HCT116 (cell line): Measurements from ENCODE around the gene KIAA0825. TPM values are rescaled to one million over a fixed set of nuclear protein-coding genes. Genes with fewer than 3 reads are reported as not detected.

Experiments used
- ATAC-seq: fragments of 200-7000 bp; cut with Tn5 transposase; 2 replicates; pipeline ENCODE4 v1.9.1; 2020; ENCODE audit warnings: mild to moderate bottlenecking, moderate library complexity
- BruUV-seq: library from RNA; stranded (reverse); fragments of 400-500 nt; replicated peaks from 2 replicates; lab custom pipeline; 2021; lab: Mats Ljungman, UMichigan
- CTCF ChIA-PET: fragments of 300-600 bp; sonication (Branson Sonifier 250); formaldehyde crosslinking; loops from one replicate; lab custom pipeline; 2021; ENCODE audit warnings: antibody characterized with exemption; lab: Charles Lee
- POLR2A ChIA-PET: fragments of 300-600, 350-600 bp; sonication (Branson Sonifier 250); formaldehyde crosslinking; loops from one replicate; lab custom pipeline; 2021; ENCODE audit warnings: antibody characterized with exemption; lab: Charles Lee
- RAD21 ChIA-PET, 2 experiments: fragments of 300-600 bp; sonication (Branson Sonifier 250); formaldehyde crosslinking; loops; one replicate each; lab custom pipeline; 2023; ENCODE audit warnings: low total read pairs in 2 of 2; ENCODE audit not compliant: uncharacterized antibody in 2 of 2, unreplicated experiment in 2 of 2, low non-redundant PET in 1 of 2; lab: Charles Lee
- DNase-seq: peaks from one replicate; pipeline ENCODE4 v3.0.0-alpha.2; 2010; ENCODE audit warnings: low read depth, low spot score
- H2AFZ ChIP-seq: fragments of 200-600 bp; shearing (Covaris generic), sonication (generic); 2 replicates; pipeline ENCODE4 v1.6.1; 2017; ENCODE audit warnings: low read depth, mixed run types, mixed read lengths, antibody characterized with exemption, low read length; ENCODE audit not compliant: poor library complexity, severe bottlenecking
- H3K27ac ChIP-seq: 2 replicates; pipeline ENCODE4 v1.5.1; 2012; ENCODE audit warnings: low read depth, low read length
- H3K27me3 ChIP-seq: fragments of 200-600 bp; sonication (generic); 2 replicates; pipeline ENCODE4 v1.6.1; 2016; ENCODE audit warnings: mixed run types, low read length, mixed read lengths; ENCODE audit not compliant: insufficient read depth
- H3K36me3 ChIP-seq, 2 experiments: fragments of 200-500 bp in 1 of 2; fragments of 200-600 bp in 1 of 2; sonication (Bioruptor generic) in 1 of 2; sonication (generic) in 1 of 2; 2 replicates each; pipeline versions ENCODE4 v1.5.1 to v1.6.1; 2014 to 2016; ENCODE audit warnings: low read length in 2 of 2, inconsistent platforms in 1 of 2, mixed read lengths in 1 of 2, mixed run types in 1 of 2; ENCODE audit not compliant: insufficient read depth in 2 of 2, control insufficient read depth in 1 of 2
- H3K4me1 ChIP-seq, 2 experiments: fragments of 200-600 bp in 1 of 2; sonication (generic) in 1 of 2; 2 replicates each; pipeline versions ENCODE4 v1.5.1 to v1.6.1; 2012 to 2017; ENCODE audit warnings: low read length in 2 of 2, inconsistent platforms in 1 of 2, mild to moderate bottlenecking in 1 of 2, mixed read lengths in 1 of 2, mixed run types in 1 of 2, moderate library complexity in 1 of 2; ENCODE audit not compliant: insufficient read depth in 2 of 2, control insufficient read depth in 1 of 2
- H3K4me2 ChIP-seq: fragments of 200-600 bp; sonication (generic); 2 replicates; pipeline ENCODE4 v1.6.1; 2017; ENCODE audit warnings: mixed run types, low read length, mixed read lengths
- H3K4me3 ChIP-seq, 2 experiments: fragments of 200-600 bp in 1 of 2; sonication (generic) in 1 of 2; replicated peaks in 1 of 2; 2 replicates each; pipeline ENCODE4 v1.5.1; 2011 to 2016; ENCODE audit warnings: low read length in 2 of 2, control low read depth in 1 of 2, low read depth in 1 of 2, mild to moderate bottlenecking in 1 of 2, mixed read lengths in 1 of 2, mixed run types in 1 of 2
- H3K79me2 ChIP-seq: fragments of 200-600 bp; sonication (generic); 2 replicates; pipeline ENCODE4 v1.6.1; 2017; ENCODE audit warnings: mild to moderate bottlenecking, mixed run types, low read length, moderate library complexity, mixed read lengths; ENCODE audit not compliant: insufficient read depth
- H3K9ac ChIP-seq: fragments of 200-600 bp; sonication (generic); 2 replicates; pipeline ENCODE4 v1.6.1; 2016; ENCODE audit warnings: low read length, mixed read lengths
- H3K9me2 ChIP-seq: fragments of 200-600 bp; sonication (generic), shearing (Covaris generic); 2 replicates; pipeline ENCODE4 v1.6.1; 2017; ENCODE audit warnings: mixed run types, mild to moderate bottlenecking, moderate library complexity; ENCODE audit not compliant: insufficient read depth
- H3K9me3 ChIP-seq, 2 experiments: fragments of 200-500 bp in 1 of 2; fragments of 200-600 bp in 1 of 2; sonication (Bioruptor generic) in 1 of 2; sonication (generic) in 1 of 2; 2 replicates each; pipeline ENCODE4 v1.6.1; 2014 to 2017; ENCODE audit warnings: low read length in 2 of 2, mixed read lengths in 2 of 2, inconsistent platforms in 1 of 2, low read depth in 1 of 2, mild to moderate bottlenecking in 1 of 2, mixed run types in 1 of 2, moderate library complexity in 1 of 2; ENCODE audit not compliant: control insufficient read depth in 1 of 2, insufficient read depth in 1 of 2
- H4K20me1 ChIP-seq: fragments of 200-600 bp; sonication (generic), shearing (Covaris generic); 2 replicates; pipeline ENCODE4 v1.6.1; 2017; ENCODE audit warnings: mixed run types, mild to moderate bottlenecking, moderate library complexity; ENCODE audit not compliant: insufficient read depth
- ATF3 ChIP-seq: IDR thresholded peaks from 2 replicates; pipeline ENCODE4 v1.6.1; 2012
- CBX3 ChIP-seq: IDR thresholded peaks from 2 replicates; pipeline ENCODE4 v1.6.1; 2012; ENCODE audit warnings: low read depth
- CEBPB ChIP-seq: IDR thresholded peaks from 2 replicates; pipeline ENCODE4 v1.6.1; 2012; ENCODE audit warnings: low read depth
- EGR1 ChIP-seq: IDR thresholded peaks from 2 replicates; pipeline ENCODE4 v1.6.1; 2012; ENCODE audit warnings: low read depth
- EZH2 ChIP-seq: fragments of 200-600 bp; sonication (generic); IDR thresholded peaks from 2 replicates; pipeline ENCODE4 v1.6.1; 2017; ENCODE audit warnings: antibody characterized with exemption, mixed run types
- EZH2phosphoT487 ChIP-seq: fragments of 200-600 bp; IDR thresholded peaks from 2 replicates; pipeline ENCODE4 v1.6.1; 2018; ENCODE audit warnings: antibody characterized with exemption, borderline replicate concordance
- JUND ChIP-seq: IDR thresholded peaks from 2 replicates; pipeline ENCODE4 v1.6.1; 2012
- POLR2A ChIP-seq: IDR thresholded peaks from 2 replicates; pipeline ENCODE4 v1.7.0; 2011; ENCODE audit warnings: borderline replicate concordance; ENCODE audit not compliant: insufficient read depth, insufficient read length; ENCODE audit errors: extremely low read depth
- POLR2AphosphoS5 ChIP-seq: IDR thresholded peaks from 2 replicates; pipeline ENCODE4 v1.6.1; 2011; ENCODE audit warnings: mild to moderate bottlenecking, low read depth, low read length, moderate library complexity
- SIN3A ChIP-seq: IDR thresholded peaks from 2 replicates; pipeline ENCODE4 v1.6.1; 2012; ENCODE audit warnings: low read depth
- SP1 ChIP-seq: IDR thresholded peaks from 2 replicates; pipeline ENCODE4 v1.6.1; 2012; ENCODE audit warnings: low read depth
- TCF7L2 ChIP-seq: IDR thresholded peaks from 2 replicates; pipeline ENCODE4 v1.7.0; 2011; ENCODE audit warnings: borderline replicate concordance, inconsistent platforms; ENCODE audit not compliant: insufficient read depth, insufficient read length; ENCODE audit errors: extremely low read depth
- intact Hi-C: fragments of 100-400 bp; cut with micrococcal nuclease; formaldehyde crosslinking; loops from 2 replicates; pipeline ENCODE4 v1.10.0; 2022
- total RNA-seq: library from RNA; stranded (reverse); gene quantifications from one replicate; pipeline ENCODE4 v1.2.1, GENCODE V29; 2021; ENCODE audit not compliant: unreplicated experiment
- TF ChIP-seq, protein P1 (sequence below): IDR thresholded peaks from 2 replicates; pipeline ENCODE4 v1.6.1; 2012
- TF ChIP-seq, protein P2 (sequence below), 3 experiments: fragments of 200-600 bp in 1 of 3; sonication (generic) in 1 of 3; IDR thresholded peaks in 2 of 3; conservative IDR thresholded peaks in 1 of 3; 2 replicates each; pipeline ENCODE4 v1.5.1; 2012 to 2017; ENCODE audit warnings: low read depth in 2 of 3, low read length in 2 of 3, antibody characterized with exemption in 1 of 3, borderline replicate concordance in 1 of 3, control low read depth in 1 of 3, mild to moderate bottlenecking in 1 of 3, mixed read lengths in 1 of 3, mixed run types in 1 of 3, moderate library complexity in 1 of 3; ENCODE audit not compliant: insufficient read depth in 1 of 3
- TF ChIP-seq, protein P3 (sequence below): IDR thresholded peaks from 2 replicates; pipeline ENCODE4 v1.6.1; 2012; ENCODE audit warnings: low read depth

KIAA0825 gene
- total RNA-seq, 1 experiment from 2014 or later: 1.4 TPM

GRCh38 chr5:94276751-94277150 lies 341.7 kb downstream of the KIAA0825 start:
- ChIA-PET POLR2A (no interaction called here), CTCF (no interaction called here), RAD21 (no interaction called here)
- H3K9ac ChIP-seq: no peak overlapping the region
- H3K9me3 ChIP-seq: no peaks in the 10 kb centered on the region
- no TSS peak for BruUV-seq
- DNase-seq (no peak), ATAC-seq (no peak)
- H3K4me3 ChIP-seq: no peak overlapping the region
- H3K4me2 ChIP-seq: no peak overlapping the region
- intact Hi-C loops: no loop called here
- H3K4me1 ChIP-seq: no peaks in the 10 kb centered on the region
- no peaks in the 10 kb centered on the region for H4K20me1 ChIP-seq
- no peak overlapping the region for H3K27ac ChIP-seq
- H3K27me3 ChIP-seq: no peaks in the 10 kb centered on the region
- H3K9me2 ChIP-seq: no peaks in the 10 kb centered on the region
- H3K36me3 ChIP-seq: no peaks in the 10 kb centered on the region
- no peak for TF ChIP-seq POLR2AphosphoS5
- TF ChIP-seq ATF3: no peak
- TF ChIP-seq TCF7L2: no peak
- TF ChIP-seq, protein P1, sequence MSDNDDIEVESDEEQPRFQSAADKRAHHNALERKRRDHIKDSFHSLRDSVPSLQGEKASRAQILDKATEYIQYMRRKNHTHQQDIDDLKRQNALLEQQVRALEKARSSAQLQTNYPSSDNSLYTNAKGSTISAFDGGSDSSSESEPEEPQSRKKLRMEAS: no peak
- no peak for TF ChIP-seq EGR1
- TF ChIP-seq, protein P2, sequence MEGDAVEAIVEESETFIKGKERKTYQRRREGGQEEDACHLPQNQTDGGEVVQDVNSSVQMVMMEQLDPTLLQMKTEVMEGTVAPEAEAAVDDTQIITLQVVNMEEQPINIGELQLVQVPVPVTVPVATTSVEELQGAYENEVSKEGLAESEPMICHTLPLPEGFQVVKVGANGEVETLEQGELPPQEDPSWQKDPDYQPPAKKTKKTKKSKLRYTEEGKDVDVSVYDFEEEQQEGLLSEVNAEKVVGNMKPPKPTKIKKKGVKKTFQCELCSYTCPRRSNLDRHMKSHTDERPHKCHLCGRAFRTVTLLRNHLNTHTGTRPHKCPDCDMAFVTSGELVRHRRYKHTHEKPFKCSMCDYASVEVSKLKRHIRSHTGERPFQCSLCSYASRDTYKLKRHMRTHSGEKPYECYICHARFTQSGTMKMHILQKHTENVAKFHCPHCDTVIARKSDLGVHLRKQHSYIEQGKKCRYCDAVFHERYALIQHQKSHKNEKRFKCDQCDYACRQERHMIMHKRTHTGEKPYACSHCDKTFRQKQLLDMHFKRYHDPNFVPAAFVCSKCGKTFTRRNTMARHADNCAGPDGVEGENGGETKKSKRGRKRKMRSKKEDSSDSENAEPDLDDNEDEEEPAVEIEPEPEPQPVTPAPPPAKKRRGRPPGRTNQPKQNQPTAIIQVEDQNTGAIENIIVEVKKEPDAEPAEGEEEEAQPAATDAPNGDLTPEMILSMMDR (IDR thresholded peaks at IDR 0.05 in 2 of 3, conservative IDR thresholded peaks at IDR 0.05 in 1 of 3; ENCODE audit: borderline replicate concordance in 1 of 3, insufficient read depth in 1 of 3, low read depth in 2 of 3, low read length in 2 of 3): no peak
- TF ChIP-seq SIN3A: no peak
- no peaks in the 10 kb centered on the region for H3K79me2 ChIP-seq
- no peak overlapping the region for H2AFZ ChIP-seq

- no peaks in the 10 kb centered on the region for H3K9me2 ChIP-seq
- no TSS peak for BruUV-seq
- no peak overlapping the region for H3K4me3 ChIP-seq
- no peaks in the 10 kb centered on the region for H3K4me1 ChIP-seq
- no peak overlapping the region for H3K27ac ChIP-seq
- H3K9me3 ChIP-seq: no peaks in the 10 kb centered on the region
- no peak overlapping the region for H3K9ac ChIP-seq
- H3K4me2 ChIP-seq: no peak overlapping the region
- ChIA-PET RAD21 (no interaction called here), CTCF (no interaction called here), POLR2A (no interaction called here)
- no peaks in the 10 kb centered on the region for H3K79me2 ChIP-seq
- H2AFZ ChIP-seq: no peak overlapping the region
- H3K27me3 ChIP-seq: no peaks in the 10 kb centered on the region
- DNase-seq (no peak), ATAC-seq (no peak)
- no peaks in the 10 kb centered on the region for H3K36me3 ChIP-seq
- intact Hi-C loops: no loop called here
- no peaks in the 10 kb centered on the region for H4K20me1 ChIP-seq
- no peak for TF ChIP-seq JUND
- TF ChIP-seq, protein P1: no peak
- TF ChIP-seq EZH2phosphoT487: no peak
- TF ChIP-seq, protein P3, sequence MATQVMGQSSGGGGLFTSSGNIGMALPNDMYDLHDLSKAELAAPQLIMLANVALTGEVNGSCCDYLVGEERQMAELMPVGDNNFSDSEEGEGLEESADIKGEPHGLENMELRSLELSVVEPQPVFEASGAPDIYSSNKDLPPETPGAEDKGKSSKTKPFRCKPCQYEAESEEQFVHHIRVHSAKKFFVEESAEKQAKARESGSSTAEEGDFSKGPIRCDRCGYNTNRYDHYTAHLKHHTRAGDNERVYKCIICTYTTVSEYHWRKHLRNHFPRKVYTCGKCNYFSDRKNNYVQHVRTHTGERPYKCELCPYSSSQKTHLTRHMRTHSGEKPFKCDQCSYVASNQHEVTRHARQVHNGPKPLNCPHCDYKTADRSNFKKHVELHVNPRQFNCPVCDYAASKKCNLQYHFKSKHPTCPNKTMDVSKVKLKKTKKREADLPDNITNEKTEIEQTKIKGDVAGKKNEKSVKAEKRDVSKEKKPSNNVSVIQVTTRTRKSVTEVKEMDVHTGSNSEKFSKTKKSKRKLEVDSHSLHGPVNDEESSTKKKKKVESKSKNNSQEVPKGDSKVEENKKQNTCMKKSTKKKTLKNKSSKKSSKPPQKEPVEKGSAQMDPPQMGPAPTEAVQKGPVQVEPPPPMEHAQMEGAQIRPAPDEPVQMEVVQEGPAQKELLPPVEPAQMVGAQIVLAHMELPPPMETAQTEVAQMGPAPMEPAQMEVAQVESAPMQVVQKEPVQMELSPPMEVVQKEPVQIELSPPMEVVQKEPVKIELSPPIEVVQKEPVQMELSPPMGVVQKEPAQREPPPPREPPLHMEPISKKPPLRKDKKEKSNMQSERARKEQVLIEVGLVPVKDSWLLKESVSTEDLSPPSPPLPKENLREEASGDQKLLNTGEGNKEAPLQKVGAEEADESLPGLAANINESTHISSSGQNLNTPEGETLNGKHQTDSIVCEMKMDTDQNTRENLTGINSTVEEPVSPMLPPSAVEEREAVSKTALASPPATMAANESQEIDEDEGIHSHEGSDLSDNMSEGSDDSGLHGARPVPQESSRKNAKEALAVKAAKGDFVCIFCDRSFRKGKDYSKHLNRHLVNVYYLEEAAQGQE: no peak
- TF ChIP-seq EGR1: no peak
- no peak for TF ChIP-seq TCF7L2
- TF ChIP-seq POLR2AphosphoS5: no peak
- TF ChIP-seq CBX3: no peak
- TF ChIP-seq CEBPB: no peak
- no peak for TF ChIP-seq SP1
- no peak for TF ChIP-seq POLR2A
- TF ChIP-seq ATF3: no peak
- no peak for TF ChIP-seq EZH2
These were observed 342.4 kb downstream of the KIAA0825 start for GRCh38 chr5:94276048-94276447.
